GM21423 (cell line): ENCODE measurements around the gene ANKRD22.
"Not testable (repeated sequence)": the region's sequence is repeated elsewhere in the genome, so short reads cannot be mapped to it uniquely, and the experiment has no call there.

Source experiments
- ATAC-seq: cut with Tn5 transposase; IDR thresholded peaks from one replicate; pipeline ENCODE4 v1.9.1; 2021; ENCODE audit warnings: mild to moderate bottlenecking, moderate library complexity; ENCODE audit not compliant: unreplicated experiment

ANKRD22 gene

DNA sequence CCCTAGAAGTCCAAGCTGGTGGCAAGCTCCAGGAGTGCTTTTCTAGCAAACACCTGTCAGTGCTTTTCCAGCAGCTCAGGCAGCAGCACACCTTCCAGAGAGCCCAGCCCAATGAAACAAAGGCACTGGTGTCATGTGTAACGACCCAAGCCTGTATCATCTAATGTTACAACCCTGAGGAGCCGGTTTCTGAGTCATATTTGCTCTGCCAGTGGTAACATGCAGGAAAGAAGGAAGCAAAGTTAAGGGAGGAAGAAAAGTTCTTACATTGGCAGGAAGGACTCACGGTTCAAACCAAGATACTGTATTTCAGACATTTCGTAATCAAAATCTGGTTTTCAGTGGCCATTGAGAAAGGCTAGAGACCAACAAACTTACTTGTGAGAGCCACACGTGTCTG is at the start of gene ANKRD22:
TSS of gene ANKRD22 (minus strand) at position 139 of the 400 bp plus-strand sequence. CDS start 237 bp downstream, outside the sequence.
- no peak for ATAC-seq

GRCh38 chr10:88899886-88900285 is 48.2 kb upstream of the ANKRD22 start:
- no peak for ATAC-seq

DNA sequence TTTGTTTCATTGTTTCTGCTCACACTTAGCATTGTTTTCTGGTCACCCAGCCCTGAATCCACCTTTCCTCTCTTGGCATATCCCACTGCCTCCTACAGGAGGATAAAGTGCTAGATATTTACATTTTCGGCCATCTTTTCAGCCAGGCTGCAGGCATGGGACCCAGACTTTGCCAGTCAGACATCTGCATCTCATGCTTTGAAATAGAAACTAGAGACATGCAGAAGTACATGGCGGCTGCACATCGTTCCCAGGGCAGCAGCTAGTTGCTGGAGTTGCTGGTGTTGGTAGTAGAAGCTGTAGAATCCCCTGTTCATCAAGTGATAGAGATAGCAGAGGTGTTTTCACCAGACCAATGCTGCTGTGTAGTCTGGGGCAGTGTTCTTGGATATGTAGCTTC is 47.1 kb upstream of the ANKRD22 start:
- ATAC-seq = no peak

- ATAC-seq = no peak
These were observed 45.6 kb upstream of the ANKRD22 start for GRCh38 chr10:88896994-88897853.

GRCh38 chr10:88896372-88896993 is 44.8 kb upstream of the ANKRD22 start:
- no peak for ATAC-seq

DNA sequence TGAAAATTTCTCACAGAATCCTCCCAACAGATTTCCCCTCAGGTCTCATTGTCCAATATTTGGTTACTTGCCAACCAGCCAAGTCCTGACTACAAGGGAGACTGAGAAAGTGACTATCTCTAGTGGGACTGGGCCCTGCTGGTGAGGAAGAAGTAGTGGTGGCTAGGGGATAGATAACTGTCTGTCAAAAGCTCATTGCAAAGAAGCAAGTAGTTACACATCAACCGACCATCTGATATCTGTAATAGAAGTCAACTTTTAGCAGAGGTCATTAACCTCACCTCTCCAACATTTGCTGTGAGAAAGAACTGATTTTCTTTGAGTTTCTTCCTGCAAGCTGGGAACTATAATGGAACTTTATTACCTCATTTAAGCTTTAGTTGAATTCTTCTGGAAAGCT is 43.6 kb upstream of the ANKRD22 start:
- ATAC-seq = no peak

- ATAC-seq = no peak
These were observed 42.0 kb upstream of the ANKRD22 start for GRCh38 chr10:88893611-88894010.

GRCh38 chr10:88892222-88892967 is 40.8 kb upstream of the ANKRD22 start:
- ATAC-seq = no peak

- ATAC-seq = no peak
These were observed 39.2 kb upstream of the ANKRD22 start for GRCh38 chr10:88890681-88891381.

- ATAC-seq = no peak
These were observed 38.1 kb upstream of the ANKRD22 start for GRCh38 chr10:88889559-88890337.

DNA sequence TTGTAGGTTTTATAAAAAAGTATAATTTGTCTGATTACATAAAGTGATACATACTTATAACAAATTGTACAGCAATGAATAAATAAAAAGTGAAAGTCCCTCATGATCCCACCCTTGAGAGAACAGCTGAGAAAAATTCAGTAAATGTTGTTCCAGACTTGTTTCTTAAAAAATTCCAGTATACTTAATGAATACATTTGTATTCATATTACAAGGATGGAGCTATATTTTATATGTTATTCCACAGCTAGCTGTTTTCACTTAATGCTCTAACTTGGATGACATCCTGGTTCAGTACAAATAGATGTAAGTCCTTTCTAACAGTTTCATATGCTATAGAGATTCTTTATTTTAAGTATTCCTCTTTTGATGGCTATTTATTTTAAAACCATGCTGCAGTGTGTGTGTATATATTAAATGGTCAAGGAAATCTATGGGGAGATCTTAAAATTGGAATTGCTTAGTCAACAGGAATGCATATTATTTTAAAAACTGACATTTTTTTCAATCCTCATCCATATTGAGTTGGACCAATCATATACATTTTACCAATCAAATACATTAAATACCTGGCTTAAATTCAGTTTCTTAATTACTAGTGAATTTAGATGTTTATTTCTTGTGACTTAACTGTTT is 37.3 kb upstream of the ANKRD22 start:
- ATAC-seq = no peak

DNA sequence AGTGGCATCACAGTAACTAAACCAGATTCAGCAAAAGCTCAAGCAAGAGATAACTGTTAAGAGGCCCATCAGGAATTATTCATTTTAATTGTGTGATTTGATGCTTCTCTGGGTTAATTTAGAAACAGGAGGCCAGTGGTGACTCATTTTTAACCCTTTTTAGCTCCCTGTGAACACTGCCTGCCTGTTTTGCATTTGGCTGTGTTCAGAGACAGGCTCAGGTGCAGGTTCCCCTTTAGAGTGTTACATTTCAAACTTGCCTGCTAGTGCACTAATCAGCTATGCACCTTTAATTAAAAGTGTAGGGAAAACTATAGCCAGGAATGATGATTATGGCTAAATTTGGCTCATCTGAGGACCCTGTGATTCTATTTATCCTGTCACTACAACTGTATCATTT is 34.9 kb upstream of the ANKRD22 start:
- ATAC-seq = peak; percentile 70

GRCh38 chr10:88883448-88883809 is 31.8 kb upstream of the ANKRD22 start:
- no peak for ATAC-seq

DNA sequence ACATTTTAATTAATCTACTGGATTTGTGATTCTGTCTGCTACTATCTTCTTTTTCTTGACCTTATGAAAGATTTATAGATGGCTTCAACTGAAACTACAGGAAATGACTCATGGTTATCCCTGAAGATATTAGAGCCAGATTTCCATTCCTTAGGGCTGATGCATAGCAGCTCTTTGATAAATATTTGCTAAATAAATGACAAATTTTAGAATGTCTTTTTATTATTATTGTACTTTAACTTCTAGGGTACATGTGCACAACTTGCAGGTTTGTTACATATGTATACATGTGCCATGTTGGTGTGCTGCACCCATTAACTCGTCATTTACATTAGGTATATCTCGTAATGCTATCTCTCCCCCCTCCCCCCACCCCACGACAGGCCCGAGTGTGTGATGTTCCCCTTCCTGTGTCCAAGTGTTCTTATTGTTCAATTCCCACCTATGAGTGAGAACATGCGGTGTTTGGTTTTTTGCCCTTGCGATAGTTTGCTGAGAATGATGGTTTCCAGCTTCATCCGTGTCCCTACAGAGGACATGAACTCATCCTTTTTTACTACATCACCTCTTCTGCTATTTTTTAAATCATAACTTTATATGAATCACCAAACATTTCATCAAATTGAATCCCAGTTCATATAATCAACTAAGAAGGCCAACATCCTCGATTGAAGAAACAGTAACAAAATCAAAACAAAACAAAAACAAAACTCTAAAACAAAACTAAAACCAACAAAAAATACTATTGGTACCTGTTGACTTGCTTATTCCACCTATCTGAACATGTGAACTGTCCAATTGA is 31.2 kb upstream of the ANKRD22 start:
- not testable (repeated sequence) for ATAC-seq

- ATAC-seq = no peak
These were observed 30.4 kb upstream of the ANKRD22 start for GRCh38 chr10:88881922-88882645.

- no peak for ATAC-seq
These were observed 29.7 kb upstream of the ANKRD22 start for GRCh38 chr10:88881320-88881719.

- ATAC-seq = peak; percentile 78
These were observed 28.8 kb upstream of the ANKRD22 start for GRCh38 chr10:88880282-88881076.
